Liver (tissue), 9 donors: ENCODE results near the gene DEDD2. TPM values are rescaled to one million over a fixed set of nuclear protein-coding genes. Genes with fewer than 3 reads are reported as not detected.

Source experiments
- DNase-seq: peaks from one replicate; pipeline ENCODE4 v3.0.0-alpha.2; 2017; ENCODE audit warnings: low spot score
- H3K27ac ChIP-seq, 2 donors: one replicate each; pipeline ENCODE4 v1.7.0; 2013; ENCODE audit warnings: inconsistent platforms in 2 of 2, low read length in 2 of 2, control low read depth in 1 of 2, low read depth in 1 of 2, mild to moderate bottlenecking in 1 of 2
- H3K27me3 ChIP-seq, 4 donors: one replicate each; pipeline versions ENCODE4 v1.6.1 to v1.7.0; 2013; ENCODE audit warnings: low read length in 3 of 4, inconsistent platforms in 1 of 4, mild to moderate bottlenecking in 1 of 4, moderate library complexity in 1 of 4; ENCODE audit not compliant: control insufficient read depth in 4 of 4, insufficient read depth in 4 of 4
- H3K36me3 ChIP-seq, 4 donors: one replicate each; pipeline versions ENCODE4 v1.6.1 to v1.7.0; 2013; ENCODE audit warnings: low read length in 3 of 4, mild to moderate bottlenecking in 3 of 4, low read depth in 1 of 4, moderate library complexity in 1 of 4; ENCODE audit not compliant: control insufficient read depth in 4 of 4, insufficient read depth in 3 of 4
- H3K4me1 ChIP-seq, 4 donors: one replicate each; pipeline versions ENCODE4 v1.6.1 to v1.7.0; 2013; ENCODE audit warnings: low read length in 3 of 4, mild to moderate bottlenecking in 3 of 4, moderate library complexity in 1 of 4; ENCODE audit not compliant: control insufficient read depth in 4 of 4, insufficient read depth in 4 of 4
- H3K4me3 ChIP-seq, 3 donors: one replicate each; pipeline versions ENCODE4 v1.6.1 to v1.7.0; 2013; ENCODE audit warnings: low read length in 3 of 3, control low read depth in 1 of 3, low read depth in 1 of 3, mild to moderate bottlenecking in 1 of 3
- H3K9ac ChIP-seq, 2 donors: one replicate each; pipeline ENCODE4 v1.7.0; 2013; ENCODE audit warnings: low read length in 2 of 2, mild to moderate bottlenecking in 2 of 2, moderate library complexity in 2 of 2, control low read depth in 1 of 2, low read depth in 1 of 2
- H3K9me3 ChIP-seq, 4 donors: one replicate each; pipeline versions ENCODE4 v1.6.1 to v1.7.0; 2013; ENCODE audit warnings: low read length in 3 of 4; ENCODE audit not compliant: control insufficient read depth in 4 of 4
- ATF3 ChIP-seq: IDR thresholded peaks from 2 replicates; pipeline ENCODE4 v1.6.1; 2016; ENCODE audit warnings: antibody characterized with exemption
- CTCF ChIP-seq: fragments of 150-350 bp; IDR thresholded peaks from 2 replicates; pipeline ENCODE4 v1.5.1; 2017; ENCODE audit warnings: improper control_type of control experiment, low read depth, low read length; ENCODE audit not compliant: missing input control
- EGR1 ChIP-seq, 2 donors: IDR thresholded peaks; 2 replicates each; pipeline ENCODE4 v1.6.1; 2016 to 2018; ENCODE audit warnings: antibody characterized with exemption in 2 of 2, low read depth in 2 of 2
- FOXA1 ChIP-seq: IDR thresholded peaks from 2 replicates; pipeline ENCODE4 v1.6.1; 2016; ENCODE audit warnings: antibody characterized with exemption
- FOXA2 ChIP-seq: IDR thresholded peaks from 2 replicates; pipeline ENCODE4 v1.6.1; 2016; ENCODE audit warnings: antibody characterized with exemption
- GABPA ChIP-seq, 2 donors: IDR thresholded peaks in 1 of 2; conservative IDR thresholded peaks in 1 of 2; 2 replicates each; pipeline ENCODE4 v1.6.1; 2016; ENCODE audit warnings: antibody characterized with exemption in 2 of 2, mild to moderate bottlenecking in 1 of 2, moderate library complexity in 1 of 2
- HNF4G ChIP-seq: IDR thresholded peaks from 2 replicates; pipeline ENCODE4 v1.6.1; 2016; ENCODE audit warnings: antibody characterized with exemption
- JUND ChIP-seq, 2 donors: IDR thresholded peaks; 2 replicates each; pipeline ENCODE4 v1.6.1; 2016; ENCODE audit warnings: antibody characterized with exemption in 2 of 2
- MAX ChIP-seq: IDR thresholded peaks from 2 replicates; pipeline ENCODE4 v1.6.1; 2016; ENCODE audit warnings: antibody characterized with exemption
- NR2F2 ChIP-seq: IDR thresholded peaks from 2 replicates; pipeline ENCODE4 v1.6.1; 2016; ENCODE audit warnings: antibody characterized with exemption
- RAD21 ChIP-seq, 2 donors: IDR thresholded peaks; 2 replicates each; pipeline ENCODE4 v1.6.1; 2016; ENCODE audit warnings: antibody characterized with exemption in 2 of 2, mild to moderate bottlenecking in 2 of 2
- RXRA ChIP-seq, 2 donors: IDR thresholded peaks; 2 replicates each; pipeline ENCODE4 v1.6.1; 2017 to 2018; ENCODE audit warnings: antibody characterized with exemption in 2 of 2, mild to moderate bottlenecking in 1 of 2
- YY1 ChIP-seq: IDR thresholded peaks from 2 replicates; pipeline ENCODE4 v1.6.1; 2016; ENCODE audit warnings: antibody characterized with exemption, mild to moderate bottlenecking
- WGBS: extraction: QIAGEN DNeasy Blood & Tissue Kit; methylation state at CpG from one replicate; pipeline ENCODE4 v1.1.7; 2013; 5-methylcytosine and 5-hydroxymethylcytosine counted together
- polyA plus RNA-seq, 2 donors: library from polyadenylated mRNA; stranded (reverse) in 1 of 2; unstranded in 1 of 2; fragments of 200-250 nt in 1 of 2; fragments of >200 nt in 1 of 2; fragmentation: Nextera tagmentation in 1 of 2; extraction: Ambion mirVana in 1 of 2; gene quantifications; one replicate each; pipeline versions ENCODE4 v1.2.1 to v1.2.3, GENCODE V29; 2013 to 2015
- total RNA-seq, 2 donors: library from RNA; depleted of rRNA; stranded (reverse); fragments of >200 nt; gene quantifications; one replicate each; pipeline ENCODE4 v1.2.3, GENCODE V29; 2014
- TF ChIP-seq, protein P1 (sequence below): IDR thresholded peaks from 2 replicates; pipeline ENCODE4 v1.6.1; 2016; ENCODE audit warnings: antibody characterized with exemption
- donor health status: healthy.
- donor health status: healthy.
- donor health status: healthy.
- donor health status: healthy.
- donor health status: healthy.

The DEDD2 gene
- total and polyA plus RNA-seq, 4 donors = 9.6 to 47.1 (median 16.4) TPM

DNA sequence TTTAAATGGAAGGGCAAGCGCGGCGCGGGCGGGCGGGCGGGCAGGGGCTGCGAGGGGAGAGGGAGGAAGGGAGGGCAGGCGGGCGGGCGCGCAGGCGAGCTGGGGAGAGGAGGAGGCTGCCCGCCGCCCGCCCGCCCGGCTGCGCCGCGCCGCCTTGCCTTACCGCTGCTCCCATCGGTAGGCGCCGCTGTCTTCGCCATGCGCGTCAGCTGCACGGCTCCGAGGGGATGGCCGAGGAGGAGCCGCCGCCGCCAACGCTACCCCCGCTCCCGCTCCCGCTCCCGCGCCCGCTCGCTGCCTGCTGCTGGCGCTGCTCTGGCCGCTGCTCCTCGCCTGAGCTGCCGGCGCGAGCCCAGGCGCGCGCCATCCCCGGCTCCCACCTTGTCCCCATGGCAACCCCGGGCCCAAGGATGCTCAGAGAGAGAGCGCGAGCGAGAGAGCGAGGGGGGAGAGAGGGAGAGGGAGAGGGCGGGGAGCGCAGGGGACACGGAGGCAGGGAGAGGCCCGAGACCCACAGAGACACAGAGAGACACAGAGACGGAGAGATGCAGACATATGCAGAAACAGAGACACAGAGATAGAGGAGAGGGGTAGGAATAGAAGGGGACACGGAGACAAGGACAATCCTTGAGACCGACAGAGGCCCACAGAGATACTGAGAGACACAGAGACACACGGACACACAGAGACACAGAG, 40.3 kb downstream of the DEDD2 start:
- Histone ChIP-seq H3K9me3 (no peaks in the 10 kb centered on the region), H3K27me3 (peaks cover 0 to 19% (median 9%) of the 10 kb centered on the region in 4 donors), H3K4me3 (peak overlapping the region in 1 of 3 donors; percentile 42), H3K4me1 (peaks cover 2 to 8% (median 5%) of the 10 kb centered on the region in 4 donors), H3K27ac (no peak overlapping the region), H3K9ac (no peak overlapping the region), H3K36me3 (no peaks in the 10 kb centered on the region)
- TF ChIP-seq GABPA (IDR thresholded peaks at IDR 0.05 in 1 of 2, conservative IDR thresholded peaks at IDR 0.05 in 1 of 2) = no peak
- no peak for TF ChIP-seq HNF4G
- TF ChIP-seq NR2F2 = no peak
- no peak for TF ChIP-seq EGR1 (IDR thresholded peaks at IDR 0.05; ENCODE audit: low read depth in 2 of 2)
- no peak for TF ChIP-seq MAX
- TF ChIP-seq ATF3 = no peak
- TF ChIP-seq CTCF = no peak
- no peak for TF ChIP-seq FOXA1
- no peak for TF ChIP-seq RAD21 (IDR thresholded peaks at IDR 0.05)
- TF ChIP-seq YY1 = no peak
- no peak for TF ChIP-seq RXRA (IDR thresholded peaks at IDR 0.05)
- TF ChIP-seq, protein P1, sequence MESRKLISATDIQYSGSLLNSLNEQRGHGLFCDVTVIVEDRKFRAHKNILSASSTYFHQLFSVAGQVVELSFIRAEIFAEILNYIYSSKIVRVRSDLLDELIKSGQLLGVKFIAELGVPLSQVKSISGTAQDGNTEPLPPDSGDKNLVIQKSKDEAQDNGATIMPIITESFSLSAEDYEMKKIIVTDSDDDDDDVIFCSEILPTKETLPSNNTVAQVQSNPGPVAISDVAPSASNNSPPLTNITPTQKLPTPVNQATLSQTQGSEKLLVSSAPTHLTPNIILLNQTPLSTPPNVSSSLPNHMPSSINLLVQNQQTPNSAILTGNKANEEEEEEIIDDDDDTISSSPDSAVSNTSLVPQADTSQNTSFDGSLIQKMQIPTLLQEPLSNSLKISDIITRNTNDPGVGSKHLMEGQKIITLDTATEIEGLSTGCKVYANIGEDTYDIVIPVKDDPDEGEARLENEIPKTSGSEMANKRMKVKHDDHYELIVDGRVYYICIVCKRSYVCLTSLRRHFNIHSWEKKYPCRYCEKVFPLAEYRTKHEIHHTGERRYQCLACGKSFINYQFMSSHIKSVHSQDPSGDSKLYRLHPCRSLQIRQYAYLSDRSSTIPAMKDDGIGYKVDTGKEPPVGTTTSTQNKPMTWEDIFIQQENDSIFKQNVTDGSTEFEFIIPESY = no peak
- no peak for TF ChIP-seq JUND (IDR thresholded peaks at IDR 0.05)
- TF ChIP-seq FOXA2 = no peak
- WGBS = 2% methylated on average over 66 of the region's 66 CpGs
- DNase-seq = no peak

DNA sequence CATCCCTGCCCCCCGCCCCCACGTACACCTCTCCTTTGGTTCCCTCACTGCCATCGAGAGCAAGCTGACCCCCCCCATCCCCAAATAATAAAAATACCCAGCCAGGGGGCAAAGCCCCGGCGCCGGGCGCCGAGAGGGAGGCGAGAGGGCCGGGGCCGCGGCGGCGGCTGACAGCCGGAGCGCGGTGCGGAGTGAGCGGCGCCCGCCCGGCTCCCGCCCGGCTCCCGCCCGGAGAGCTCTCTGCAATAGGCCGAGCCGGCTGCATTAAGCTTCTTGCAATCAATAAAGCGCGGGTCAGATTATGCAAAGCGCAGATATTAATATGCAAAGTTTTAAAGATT, 40.9 kb downstream of the DEDD2 start:
- Histone ChIP-seq H3K36me3 (no peaks in the 10 kb centered on the region), H3K27ac (no peak overlapping the region), H3K9me3 (no peaks in the 10 kb centered on the region), H3K27me3 (peaks cover 0 to 19% (median 9%) of the 10 kb centered on the region in 4 donors), H3K4me1 (peaks cover 2 to 8% (median 5%) of the 10 kb centered on the region in 4 donors), H3K9ac (no peak overlapping the region), H3K4me3 (peak overlapping the region in 1 of 3 donors; percentile 42)
- WGBS = under 1% methylated on average over 31 of the region's 31 CpGs
- DNase-seq = no peak
- no peak for TF ChIP-seq NR2F2
